ENCODE data around the gene BMP6.

BMP6 gene

GRCh38 chr6:7818257-7819214 lies 92.6 kb downstream of the BMP6 start:
- H3K4me3 Mint-ChIP-seq = no peak overlapping the region

GRCh38 chr6:7819431-7820015 lies 93.6 kb downstream of the BMP6 start:
- Mint-ChIP-seq H3K27ac (no peak overlapping the region), H3K27me3 (ENCODE audit: low read depth, poor library complexity) (peaks cover 13% of the 10 kb centered on the region), H3K9me3 (no peaks in the 10 kb centered on the region), H3K4me3 (no peak overlapping the region), H3K36me3 (ENCODE audit: low read depth) (no peaks in the 10 kb centered on the region), H3K4me1 (no peaks in the 10 kb centered on the region)
- no peak for DNase-seq
- no peak for TF ChIP-seq CTCF (IDR thresholded peaks at IDR 0.05)

More at GRCh38 chr6:7818257-7819214, 92.6 kb downstream of the BMP6 start:
- H3K27me3 Mint-ChIP-seq (ENCODE audit: low read depth, poor library complexity) = peaks cover 13% of the 10 kb centered on the region
- no peaks in the 10 kb centered on the region for H3K36me3 Mint-ChIP-seq (ENCODE audit: low read depth)
- no peak overlapping the region for H3K27ac Mint-ChIP-seq
- no peak for DNase-seq
- no peak for TF ChIP-seq CTCF (IDR thresholded peaks at IDR 0.05)
- H3K9me3 Mint-ChIP-seq = no peaks in the 10 kb centered on the region
- no peaks in the 10 kb centered on the region for H3K4me1 Mint-ChIP-seq

GRCh38 chr6:7820288-7820835 lies 94.5 kb downstream of the BMP6 start:
- H3K27ac Mint-ChIP-seq = no peak overlapping the region
- no peaks in the 10 kb centered on the region for H3K9me3 Mint-ChIP-seq
- peaks cover 13% of the 10 kb centered on the region for H3K27me3 Mint-ChIP-seq (ENCODE audit: low read depth, poor library complexity)

GRCh38 chr6:7821426-7821825 lies 95.5 kb downstream of the BMP6 start:
- peaks cover 17% of the 10 kb centered on the region for H3K27me3 Mint-ChIP-seq (ENCODE audit: low read depth, poor library complexity)
- no peak overlapping the region for H3K4me3 Mint-ChIP-seq
- no peak overlapping the region for H3K27ac Mint-ChIP-seq
- H3K4me1 Mint-ChIP-seq = peaks cover 6% of the 10 kb centered on the region
- DNase-seq = no peak
- H3K9me3 Mint-ChIP-seq = no peaks in the 10 kb centered on the region
- H3K36me3 Mint-ChIP-seq (ENCODE audit: low read depth) = no peaks in the 10 kb centered on the region
- no peak for TF ChIP-seq CTCF (IDR thresholded peaks at IDR 0.05)

More at GRCh38 chr6:7820288-7820835, 94.5 kb downstream of the BMP6 start:
- DNase-seq = no peak
- Mint-ChIP-seq H3K4me3 (no peak overlapping the region), H3K4me1 (no peaks in the 10 kb centered on the region), H3K36me3 (ENCODE audit: low read depth) (no peaks in the 10 kb centered on the region)
- TF ChIP-seq CTCF (IDR thresholded peaks at IDR 0.05) = no peak

GRCh38 chr6:7823552-7823951 lies 97.7 kb downstream of the BMP6 start:
- Mint-ChIP-seq H3K4me1 (peaks cover 20% of the 10 kb centered on the region), H3K4me3 (no peak overlapping the region), H3K36me3 (ENCODE audit: low read depth) (no peaks in the 10 kb centered on the region), H3K9me3 (no peaks in the 10 kb centered on the region), H3K27ac (no peak overlapping the region), H3K27me3 (ENCODE audit: low read depth, poor library complexity) (peaks cover 17% of the 10 kb centered on the region)
- no peak for DNase-seq
- TF ChIP-seq CTCF (IDR thresholded peaks at IDR 0.05) = no peak
